Measurements from ENCODE around the gene MARCKSL1. TPM values are rescaled to one million over a fixed set of nuclear protein-coding genes. Genes with fewer than 3 reads are reported as not detected.

Gene MARCKSL1
- total RNA-seq, 1 donor from 2014 or later: 21.8 TPM

DNA sequence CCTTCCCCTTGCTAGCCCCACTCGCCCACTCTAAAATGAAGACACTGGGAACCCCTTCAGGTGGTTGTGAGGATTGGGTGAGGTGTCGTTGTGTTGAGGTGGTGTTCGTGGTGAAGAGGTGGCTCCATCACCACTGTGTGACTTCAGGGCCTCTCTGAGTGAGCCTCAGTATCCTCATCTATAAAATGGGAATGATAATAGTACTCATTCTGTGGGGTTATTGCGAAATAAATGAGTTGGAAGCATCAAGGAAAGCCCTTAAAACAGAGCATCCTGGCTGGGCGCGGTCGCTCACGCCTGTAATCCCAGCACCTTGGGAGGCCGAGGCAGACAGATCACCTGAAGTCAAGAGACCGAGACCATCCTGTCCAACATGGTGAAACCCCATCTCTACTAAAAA is 6.7 kb upstream of the MARCKSL1 start:
- no peak for TF ChIP-seq CTCF (IDR thresholded peaks at IDR 0.05)
- intact Hi-C loops (cut with DNase I): no loop called here
- no peak for DNase-seq (ENCODE audit: low spot score in 2 of 2)
- no peak overlapping the region for H3K4me3 ChIP-seq
- H3K27me3 ChIP-seq: no peaks in the 10 kb centered on the region
- no peak overlapping the region for H3K27ac ChIP-seq
- no peaks in the 10 kb centered on the region for H3K9me3 ChIP-seq
- H3K4me1 ChIP-seq: no peaks in the 10 kb centered on the region
- no peaks in the 10 kb centered on the region for H3K36me3 ChIP-seq

DNA sequence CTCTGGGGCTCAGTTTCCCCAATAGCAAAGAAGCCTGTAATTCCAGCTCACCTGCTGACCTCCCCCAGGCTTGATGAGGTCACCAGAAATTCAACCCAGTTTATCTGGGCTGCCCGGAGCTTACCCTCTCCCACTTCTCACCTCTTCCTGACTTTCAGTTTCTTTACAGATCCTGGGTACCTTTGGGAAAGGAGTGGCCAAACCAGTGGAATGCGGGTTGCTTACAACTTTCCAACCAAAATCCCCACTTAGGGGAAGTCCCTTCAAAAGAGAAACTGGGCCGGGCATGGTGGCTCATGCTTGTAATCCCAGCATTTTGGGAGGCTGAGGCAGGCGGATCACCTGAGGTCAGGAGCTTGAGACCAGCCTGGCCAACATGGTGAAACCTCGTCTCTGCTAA is 5.9 kb upstream of the MARCKSL1 start:
- H3K27me3 ChIP-seq: no peaks in the 10 kb centered on the region
- no peak for DNase-seq (ENCODE audit: low spot score in 2 of 2)
- intact Hi-C loops (cut with DNase I): no loop called here
- no peaks in the 10 kb centered on the region for H3K4me1 ChIP-seq
- no peak for TF ChIP-seq CTCF (IDR thresholded peaks at IDR 0.05)
- no peak overlapping the region for H3K4me3 ChIP-seq
- H3K9me3 ChIP-seq: no peaks in the 10 kb centered on the region
- H3K27ac ChIP-seq: no peak overlapping the region
- H3K36me3 ChIP-seq: no peaks in the 10 kb centered on the region

- no peak overlapping the region for H3K27ac ChIP-seq
- no peaks in the 10 kb centered on the region for H3K9me3 ChIP-seq
- no peaks in the 10 kb centered on the region for H3K36me3 ChIP-seq
- H3K4me3 ChIP-seq: no peak overlapping the region
- TF ChIP-seq CTCF (IDR thresholded peaks at IDR 0.05): no peak
- intact Hi-C loops (cut with DNase I): no loop called here
- no peak for DNase-seq (ENCODE audit: low spot score in 2 of 2)
- no peaks in the 10 kb centered on the region for H3K27me3 ChIP-seq
- peaks cover 0 to 3% of the 10 kb centered on the region in 2 donors for H3K4me1 ChIP-seq
Observed at GRCh38 chr1:32341186-32341757, 5.2 kb upstream of the MARCKSL1 start.

GRCh38 chr1:32339363-32339978 is 3.4 kb upstream of the MARCKSL1 start:
- TF ChIP-seq CTCF (IDR thresholded peaks at IDR 0.05): no peak
- no peak for DNase-seq (ENCODE audit: low spot score in 2 of 2)
- Histone ChIP-seq H3K4me3 (no peak overlapping the region), H3K4me1 (peaks cover 10 to 11% of the 10 kb centered on the region in 2 donors), H3K9me3 (no peaks in the 10 kb centered on the region), H3K27ac (no peak overlapping the region), H3K27me3 (no peaks in the 10 kb centered on the region), H3K36me3 (no peaks in the 10 kb centered on the region)
- intact Hi-C loops (cut with DNase I): no loop called here

DNA sequence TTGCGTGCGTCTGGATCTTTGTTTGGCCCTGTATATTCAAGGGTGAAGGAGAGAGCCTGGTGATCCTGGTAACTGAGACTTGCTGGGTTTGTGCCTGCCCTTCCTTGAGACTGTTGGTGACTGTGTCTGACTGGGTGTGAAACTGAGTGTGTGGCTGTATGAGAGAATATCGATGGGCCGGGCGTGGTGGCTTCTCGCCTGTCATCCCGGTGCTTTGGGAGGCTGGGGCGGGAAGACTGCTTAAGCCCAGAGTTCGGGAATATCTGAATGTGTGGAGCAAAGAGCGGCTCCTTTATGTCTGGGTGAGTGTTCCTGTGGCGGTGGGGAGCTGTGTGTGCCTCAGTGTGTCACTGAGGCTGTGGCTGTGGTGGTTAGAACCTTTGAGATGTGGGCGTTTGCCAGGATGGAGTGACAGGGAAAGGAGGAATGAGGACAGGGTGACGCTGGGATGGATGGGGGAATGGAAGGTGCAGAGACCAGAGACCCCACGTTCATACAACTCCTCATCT is 2.7 kb upstream of the MARCKSL1 start:
- Histone ChIP-seq H3K27ac (no peak overlapping the region), H3K27me3 (no peaks in the 10 kb centered on the region), H3K4me3 (no peak overlapping the region), H3K9me3 (no peaks in the 10 kb centered on the region), H3K36me3 (no peaks in the 10 kb centered on the region), H3K4me1 (peaks cover 10 to 13% of the 10 kb centered on the region in 2 donors)
- no peak for DNase-seq (ENCODE audit: low spot score in 2 of 2)
- no peak for TF ChIP-seq CTCF (IDR thresholded peaks at IDR 0.05)
- intact Hi-C loops (cut with DNase I): no loop called here
